HG03280 (cell line): ENCODE data around the gene TMEM74B.

Source experiments
- ATAC-seq: cut with Tn5 transposase; IDR thresholded peaks from one replicate; pipeline ENCODE4 v1.9.1; 2021; ENCODE audit warnings: mild to moderate bottlenecking, moderate library complexity; ENCODE audit not compliant: unreplicated experiment

The TMEM74B gene

DNA sequence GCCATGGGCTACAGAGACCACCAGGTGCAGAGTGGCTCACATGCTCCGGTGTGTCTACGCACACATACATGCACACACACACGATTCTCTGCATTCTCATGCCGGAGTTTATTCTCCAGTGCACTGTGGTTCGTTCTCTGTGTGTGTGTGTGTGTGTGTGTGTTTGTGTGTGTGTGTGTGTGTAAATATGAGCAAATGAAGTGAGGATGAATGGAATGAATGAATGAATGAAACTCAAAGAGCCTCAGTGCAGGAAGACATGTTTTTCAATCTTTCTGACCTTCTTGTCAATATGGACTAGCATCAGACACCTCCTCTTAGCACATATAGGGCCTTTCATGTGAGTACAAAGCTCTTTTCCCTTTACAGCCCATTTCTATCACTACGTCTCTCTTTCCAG lies 1.6 kb downstream of the TMEM74B start:
- no peak for ATAC-seq

DNA sequence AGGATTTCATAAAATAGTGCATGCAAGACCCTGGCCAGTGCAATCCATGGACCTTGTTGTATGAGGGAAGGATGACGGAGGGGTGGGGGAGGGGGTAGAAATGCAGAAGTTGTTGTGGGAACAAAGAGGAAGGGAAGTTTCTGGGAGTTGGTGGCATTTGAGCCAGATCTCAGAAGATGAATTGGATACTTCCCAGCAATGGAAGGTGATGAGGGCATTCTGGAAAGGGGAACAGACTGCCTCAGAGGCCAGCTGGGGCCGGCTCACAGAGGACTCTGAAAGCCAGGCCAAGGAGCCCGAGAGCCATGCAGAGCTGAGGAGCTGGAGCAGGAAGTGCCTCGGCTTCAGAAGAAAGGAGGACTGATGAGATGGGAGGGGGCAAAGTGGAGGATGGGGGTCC lies 2.7 kb downstream of the TMEM74B start:
- ATAC-seq = no peak

DNA sequence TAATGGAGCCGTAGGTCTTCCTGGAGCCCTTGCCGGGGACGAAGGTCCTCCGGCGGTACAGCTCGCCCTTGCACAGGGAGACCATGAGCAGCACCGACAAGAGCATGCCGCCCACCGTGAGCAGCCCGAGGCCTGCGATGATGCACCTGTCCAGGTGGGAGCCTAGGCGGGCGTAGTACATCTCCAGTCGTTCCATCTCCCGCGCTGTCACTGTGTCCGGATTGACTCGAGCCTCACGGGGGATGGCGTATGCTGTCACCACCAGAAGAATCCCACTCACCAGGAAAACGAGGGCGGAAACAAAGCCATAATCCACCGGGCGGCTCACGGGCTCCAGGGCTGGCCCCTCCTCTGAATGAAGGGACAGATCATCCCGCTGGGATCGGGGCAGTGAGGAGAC lies 3.8 kb downstream of the TMEM74B start:
- ATAC-seq = no peak

DNA sequence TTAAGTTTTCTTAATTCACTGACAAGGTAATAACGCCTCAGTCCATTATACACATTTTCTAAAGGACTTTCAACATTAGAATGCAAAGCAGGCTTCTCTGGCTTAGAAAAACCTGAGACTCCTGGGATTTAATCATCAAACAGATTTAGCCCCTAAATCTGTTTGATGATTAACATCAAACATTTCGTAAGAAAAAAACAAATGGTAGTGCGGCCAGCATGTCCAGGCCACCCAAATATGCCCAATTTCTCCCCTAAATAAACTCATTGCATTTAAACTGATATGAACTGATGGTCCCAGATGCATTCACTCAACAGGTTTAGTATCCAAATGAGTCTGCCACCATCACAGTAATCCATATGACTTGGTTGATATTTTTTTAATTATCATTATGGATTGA lies 6.2 kb downstream of the TMEM74B start:
- ATAC-seq = no peak

DNA sequence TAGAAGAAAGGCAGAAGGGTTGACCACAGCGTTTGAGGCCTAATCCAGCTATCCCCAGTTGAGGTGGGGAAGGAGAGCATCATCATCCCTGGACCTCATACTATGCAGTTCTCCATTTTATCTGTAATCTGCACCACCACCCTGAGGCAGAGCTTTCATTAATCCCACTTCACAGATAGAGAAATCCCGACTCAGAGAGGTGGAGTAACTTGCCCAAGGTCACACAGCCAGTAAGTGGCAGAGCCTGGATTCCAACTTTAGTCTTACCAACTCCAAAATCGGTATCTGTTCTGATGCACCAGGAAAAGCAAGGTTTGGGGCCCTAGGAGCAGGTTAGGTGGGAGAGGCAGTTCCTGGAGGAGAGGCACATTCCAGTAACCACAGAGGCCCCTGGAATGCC lies 6.7 kb downstream of the TMEM74B start:
- ATAC-seq = no peak

DNA sequence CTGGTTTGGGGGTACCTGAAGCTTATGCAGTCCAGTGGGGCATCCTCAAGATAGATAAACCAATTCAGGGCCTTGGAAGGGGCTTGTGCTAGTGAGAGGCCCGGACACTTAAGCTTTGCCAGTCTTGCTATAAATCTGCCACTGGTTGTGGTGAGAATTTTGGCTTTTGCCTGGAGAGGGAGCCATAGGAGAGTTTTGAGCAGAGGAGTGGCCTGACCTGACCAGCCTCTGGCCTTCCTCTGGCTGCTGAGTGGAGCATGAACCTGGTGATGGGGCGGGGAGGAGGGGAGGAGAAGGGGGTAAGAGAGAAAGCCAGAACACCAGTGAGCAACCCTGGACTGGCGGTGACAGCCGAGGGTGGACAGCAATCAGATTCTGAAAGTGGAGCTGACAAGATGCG lies 7.1 kb downstream of the TMEM74B start:
- ATAC-seq = no peak

DNA sequence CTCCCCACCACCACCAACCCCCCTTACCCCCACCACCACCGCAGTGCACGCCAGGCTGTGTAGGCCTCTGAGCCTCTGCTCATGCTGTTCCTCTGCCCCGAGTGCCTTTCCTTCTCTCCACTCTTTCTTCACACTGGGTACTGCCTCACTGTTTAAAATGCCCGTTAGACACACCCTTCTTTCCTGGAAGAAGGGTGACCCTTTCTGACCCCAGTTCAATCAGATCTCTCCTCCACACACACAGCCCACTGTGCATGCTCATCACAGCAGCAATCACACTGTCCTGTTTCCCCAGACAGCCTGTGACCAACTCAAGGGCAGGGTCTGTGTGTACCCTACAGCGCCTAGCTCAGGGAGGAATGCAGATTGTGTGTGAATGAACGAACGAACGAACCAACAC lies 10.0 kb downstream of the TMEM74B start:
- no peak for ATAC-seq

DNA sequence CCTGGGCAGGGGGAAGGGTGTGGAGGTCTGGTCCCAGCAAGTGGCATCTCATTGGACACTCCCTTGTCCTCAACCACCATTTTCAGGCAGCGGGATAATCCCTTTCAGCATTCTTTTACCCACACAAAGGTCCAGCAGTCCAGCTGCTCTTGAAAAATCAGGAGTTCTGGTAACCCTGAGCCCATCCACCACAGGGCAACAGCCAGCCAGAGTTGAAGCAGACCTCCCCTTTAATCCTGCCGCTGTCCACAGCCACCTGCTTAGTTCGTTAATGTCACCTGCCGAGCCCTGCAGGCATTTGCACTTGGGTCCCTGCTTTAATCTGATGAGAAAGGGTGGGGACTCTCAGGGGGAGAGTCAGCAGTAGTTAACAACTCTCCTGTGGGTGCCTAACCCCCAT lies 11.1 kb downstream of the TMEM74B start:
- no peak for ATAC-seq

DNA sequence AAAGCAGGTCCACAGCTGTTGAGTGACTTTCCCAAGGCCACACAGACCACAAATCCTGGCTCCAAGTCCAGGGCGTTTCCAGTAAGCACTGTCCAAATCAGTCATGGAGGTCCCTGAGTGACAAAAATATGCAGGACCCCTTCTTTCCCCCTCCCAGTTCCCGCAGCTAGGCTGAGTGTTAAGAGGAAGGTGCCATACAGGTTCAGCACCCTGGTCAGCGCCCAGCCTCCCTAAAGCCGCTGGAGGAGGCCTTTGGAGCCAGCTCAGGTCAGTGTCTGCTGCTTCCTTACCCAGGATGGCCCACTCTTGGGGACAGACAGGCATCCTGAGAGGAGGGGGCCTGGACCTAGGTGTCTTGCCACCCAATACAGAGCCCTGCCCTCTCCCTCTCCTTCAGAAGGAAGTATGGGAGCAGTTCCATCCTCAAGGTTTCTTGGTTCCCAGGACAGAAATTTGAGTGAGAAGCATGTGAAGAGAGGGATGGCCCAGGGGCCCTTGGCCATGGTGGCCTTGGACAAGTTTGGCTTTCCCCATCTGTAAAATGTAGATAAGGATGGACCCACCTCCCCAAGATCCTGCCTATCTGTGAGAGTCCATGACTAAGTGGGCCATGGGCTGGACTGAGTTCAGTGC lies 13.2 kb downstream of the TMEM74B start:
- ATAC-seq = no peak

DNA sequence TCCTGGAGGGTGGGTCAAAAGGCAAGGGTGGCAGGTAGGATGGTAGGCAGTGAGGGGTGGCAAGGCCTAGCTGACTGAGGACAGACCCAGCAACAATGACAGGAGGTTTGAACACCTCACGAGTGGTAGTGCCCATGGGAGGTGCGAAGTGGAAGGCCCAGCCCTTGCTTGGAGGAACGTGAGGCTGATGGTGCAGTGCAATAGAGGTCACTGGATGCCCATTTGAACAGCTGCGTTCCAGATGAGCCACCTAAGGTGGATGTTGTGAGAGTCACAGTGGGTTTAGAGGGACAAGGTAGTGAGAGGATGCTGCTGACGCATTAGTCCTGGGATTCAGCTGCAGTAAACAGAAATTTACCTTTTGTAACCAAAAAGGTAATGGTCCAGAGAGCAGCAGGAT lies 15.6 kb downstream of the TMEM74B start:
- ATAC-seq = no peak

DNA sequence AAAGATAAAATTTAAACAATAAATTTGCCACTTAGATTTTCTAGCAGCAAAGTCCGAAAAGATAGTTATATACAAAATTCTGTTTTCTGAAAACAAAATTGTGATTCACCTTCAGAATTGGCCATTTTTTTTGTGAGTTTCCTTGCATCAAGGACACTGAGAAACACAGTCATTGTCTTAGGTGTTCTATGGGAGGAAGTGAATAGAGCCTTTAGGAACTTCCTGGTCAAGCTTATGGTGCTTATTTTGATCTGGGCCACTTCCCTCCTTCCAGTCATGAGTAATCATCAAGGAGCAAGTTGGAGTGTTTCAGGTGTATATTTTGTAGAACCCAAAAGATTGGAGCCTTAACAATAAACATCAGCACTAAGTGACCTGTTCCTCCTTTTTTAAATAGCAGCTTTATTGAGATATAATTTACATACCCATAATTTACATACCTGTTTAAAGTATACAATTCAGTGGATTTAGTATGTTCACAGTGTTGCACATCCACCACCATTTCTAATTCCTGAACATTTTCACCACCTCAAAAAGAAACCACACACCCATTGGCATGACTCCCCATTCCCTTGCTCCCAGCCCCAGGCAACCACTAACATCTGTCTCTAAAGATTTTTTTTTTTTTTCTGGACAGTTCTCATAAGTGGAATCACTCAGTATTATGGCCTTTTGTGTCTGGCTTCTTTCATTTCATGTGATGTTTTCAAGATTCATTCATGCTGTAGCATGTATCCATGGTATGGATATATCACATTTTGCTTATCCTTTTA lies 17.6 kb downstream of the TMEM74B start:
- ATAC-seq = no peak

DNA sequence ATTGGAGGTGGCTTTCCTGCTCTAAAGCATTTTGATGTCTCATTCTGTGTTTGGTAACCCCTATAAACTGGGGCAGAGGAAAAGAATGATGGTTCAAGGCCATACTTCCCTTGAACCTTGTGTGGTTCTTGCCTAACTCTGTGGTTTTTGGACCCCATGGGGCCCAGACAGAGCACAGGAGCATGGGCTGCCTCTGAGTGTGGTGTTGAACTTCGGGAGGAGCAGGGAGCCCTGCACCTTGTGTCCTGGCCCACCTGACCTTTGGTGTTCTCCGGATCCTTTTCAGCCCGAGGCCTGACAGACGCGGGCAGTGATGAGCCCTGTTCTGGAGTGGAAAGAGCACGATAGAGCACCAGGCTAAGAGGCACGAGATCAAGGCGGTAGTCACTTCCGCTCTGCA lies 18.8 kb downstream of the TMEM74B start:
- no peak for ATAC-seq

DNA sequence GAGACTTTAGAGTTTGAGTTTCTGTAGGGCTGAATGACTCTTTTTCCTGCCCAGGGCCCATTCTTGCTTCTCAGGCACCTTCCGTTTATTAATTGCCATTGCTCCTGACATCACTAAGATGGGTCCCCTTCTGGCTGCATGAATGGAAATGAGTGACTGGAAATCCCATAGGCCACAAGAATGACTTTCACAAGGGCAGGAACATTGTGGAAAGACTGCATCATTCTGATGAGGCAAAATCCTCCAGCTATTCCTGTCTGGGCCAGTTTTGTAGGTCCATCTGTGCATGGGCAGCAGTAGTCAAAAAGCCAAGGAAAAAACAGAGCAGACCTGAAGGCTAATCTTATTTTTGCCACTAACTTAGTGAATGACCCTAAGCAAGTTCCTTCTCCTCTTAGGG lies 19.3 kb downstream of the TMEM74B start:
- no peak for ATAC-seq

DNA sequence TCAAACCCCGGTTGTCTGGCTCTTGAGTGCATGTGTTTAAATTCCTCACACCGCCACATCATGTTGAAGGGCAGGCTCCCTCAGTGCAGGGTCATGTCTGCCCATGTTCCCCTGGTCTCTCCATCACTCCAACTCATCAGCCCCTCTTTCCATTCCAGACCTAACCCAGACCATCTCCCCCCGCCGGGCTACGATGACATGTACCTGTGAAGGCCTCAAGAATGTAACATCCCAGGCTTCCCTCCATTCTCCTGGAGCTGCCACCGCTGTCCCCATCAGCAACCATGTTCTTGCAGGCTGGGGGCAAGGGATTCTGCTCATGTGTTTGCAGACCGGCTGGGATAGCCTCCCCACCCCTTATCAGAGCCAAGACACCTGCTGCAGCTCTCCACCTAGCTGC lies 19.9 kb downstream of the TMEM74B start:
- no peak for ATAC-seq

DNA sequence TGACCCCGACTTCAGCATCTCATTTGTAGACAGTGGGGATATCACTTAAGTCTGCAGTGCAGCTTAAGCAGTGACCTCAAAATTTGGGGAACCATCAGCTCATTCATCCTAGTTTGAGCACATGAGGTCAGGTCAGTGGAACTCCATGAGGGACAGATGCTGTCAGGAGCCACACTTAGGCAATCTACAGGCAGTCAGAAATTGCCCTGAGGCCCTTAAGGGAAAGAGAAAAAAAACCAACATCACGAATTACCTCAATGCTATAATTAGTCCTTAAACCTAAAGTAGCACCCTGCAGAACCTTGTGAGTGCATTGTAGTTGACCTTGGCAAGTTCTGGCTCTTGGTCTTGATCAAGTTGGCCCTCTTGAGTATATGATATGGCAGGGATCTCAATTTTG lies 21.1 kb downstream of the TMEM74B start:
- ATAC-seq = no peak

DNA sequence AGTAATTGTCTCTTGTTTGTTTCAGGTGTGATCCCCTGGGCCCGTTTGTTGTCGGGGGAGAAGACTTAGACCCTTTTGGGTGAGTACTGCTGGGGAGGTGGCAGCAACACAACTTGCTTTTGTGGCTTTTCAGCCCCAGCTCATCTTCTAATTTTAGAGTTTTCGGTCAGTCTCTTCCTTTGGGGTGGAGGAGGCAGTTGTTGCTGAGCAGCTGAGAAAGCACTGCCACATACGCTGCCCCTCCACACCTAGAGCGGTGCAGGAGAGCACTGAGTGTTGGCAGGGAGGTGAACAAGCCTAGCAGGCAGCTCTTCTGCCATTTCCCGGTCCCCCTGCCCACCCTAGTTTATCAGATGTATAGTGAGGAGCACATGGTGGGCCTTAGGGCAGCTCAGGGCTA lies 21.7 kb downstream of the TMEM74B start:
- ATAC-seq = no peak

DNA sequence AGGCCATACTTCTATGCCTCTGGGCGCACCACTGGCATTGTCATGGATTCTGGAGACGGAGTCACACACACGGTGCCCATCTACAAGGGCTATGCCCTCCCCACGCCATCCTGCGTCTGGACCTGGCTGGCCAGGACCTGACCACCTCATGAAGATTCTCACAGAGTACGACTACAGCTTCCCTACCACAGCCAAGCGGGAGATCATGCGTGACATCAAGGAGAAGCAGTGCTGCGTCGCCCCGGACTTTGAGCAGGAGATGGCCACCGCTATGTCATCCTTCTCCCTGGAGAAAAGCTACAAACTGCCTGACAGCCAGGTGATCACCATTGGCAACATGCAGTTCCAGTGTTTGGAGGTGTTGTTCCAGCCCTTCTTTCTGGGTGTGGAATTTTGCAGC lies 23.8 kb downstream of the TMEM74B start:
- no peak for ATAC-seq

DNA sequence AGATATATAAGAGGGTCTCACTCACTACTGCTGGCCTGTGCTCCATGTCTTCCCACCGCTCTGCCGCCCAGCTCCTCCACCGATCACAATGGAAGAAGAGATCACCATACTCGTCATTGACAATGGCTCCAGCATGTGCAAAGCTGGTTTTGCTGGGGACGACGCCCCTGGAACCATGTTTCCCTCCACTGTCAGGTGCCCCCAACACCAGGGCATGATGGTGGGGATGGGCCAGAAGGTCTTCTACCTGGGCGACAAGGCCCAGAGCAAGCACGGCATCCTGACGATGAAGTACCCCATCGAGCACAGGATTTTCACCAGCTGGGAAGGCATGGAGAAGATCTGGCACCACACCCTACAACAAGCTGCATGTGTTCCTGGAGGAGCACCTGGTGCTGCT lies 24.3 kb downstream of the TMEM74B start:
- ATAC-seq = no peak

DNA sequence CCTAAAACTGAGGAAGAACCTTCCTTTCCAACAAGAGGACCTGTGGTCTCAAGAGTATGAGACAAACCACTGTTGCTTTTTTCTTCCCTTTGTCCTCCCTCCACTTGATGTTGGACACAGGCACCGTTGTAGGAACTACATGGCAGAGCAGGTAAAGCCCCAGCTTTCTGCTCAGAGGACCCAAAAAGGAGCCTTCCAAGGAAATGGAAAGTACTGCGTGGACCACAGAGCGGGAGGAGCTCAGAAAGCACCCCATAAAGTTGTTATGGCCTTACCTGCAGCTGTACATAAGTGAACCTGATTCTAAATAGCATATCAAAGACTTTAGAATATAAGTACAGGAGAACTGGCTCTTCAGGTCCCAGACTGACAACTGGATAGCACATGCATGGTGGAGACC lies 29.4 kb downstream of the TMEM74B start:
- no peak for ATAC-seq

DNA sequence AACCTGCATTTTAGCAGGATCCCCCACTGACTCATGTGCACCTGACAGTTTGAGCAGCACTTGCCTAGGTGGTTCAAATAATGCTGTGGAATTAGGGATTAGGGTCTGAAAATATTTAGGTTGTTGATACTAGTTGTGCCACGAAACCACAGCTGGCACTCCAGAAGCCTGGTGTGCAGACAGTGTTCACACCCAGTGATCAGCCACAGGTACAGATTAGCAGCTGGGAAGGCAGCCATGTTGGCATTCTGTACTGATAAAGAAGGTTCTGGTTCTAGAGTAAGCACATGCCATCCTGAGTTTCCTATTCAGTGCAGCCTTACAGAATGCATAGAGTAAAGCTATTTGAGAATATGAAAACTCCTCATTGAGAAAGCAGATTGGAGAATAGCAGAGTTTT lies 30.1 kb downstream of the TMEM74B start:
- no peak for ATAC-seq

DNA sequence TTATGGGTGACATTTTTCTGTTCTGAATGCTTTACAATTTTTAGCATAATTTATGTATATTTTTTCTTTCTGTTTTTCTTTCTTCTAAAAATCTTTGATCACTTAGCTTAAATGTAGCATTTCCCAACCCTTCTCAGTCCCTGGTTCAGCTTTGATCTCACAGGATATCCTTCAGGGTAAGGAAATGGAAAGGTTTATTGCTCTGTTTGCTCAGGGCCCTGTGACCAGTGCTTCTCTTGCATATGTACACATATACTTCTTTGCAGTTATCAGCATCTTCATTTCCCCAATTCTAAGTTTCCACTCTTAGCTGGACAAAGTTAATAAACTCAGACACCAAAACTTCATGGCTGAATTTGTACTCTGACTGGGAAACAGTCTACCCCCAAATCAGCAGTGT lies 30.6 kb downstream of the TMEM74B start:
- no peak for ATAC-seq

DNA sequence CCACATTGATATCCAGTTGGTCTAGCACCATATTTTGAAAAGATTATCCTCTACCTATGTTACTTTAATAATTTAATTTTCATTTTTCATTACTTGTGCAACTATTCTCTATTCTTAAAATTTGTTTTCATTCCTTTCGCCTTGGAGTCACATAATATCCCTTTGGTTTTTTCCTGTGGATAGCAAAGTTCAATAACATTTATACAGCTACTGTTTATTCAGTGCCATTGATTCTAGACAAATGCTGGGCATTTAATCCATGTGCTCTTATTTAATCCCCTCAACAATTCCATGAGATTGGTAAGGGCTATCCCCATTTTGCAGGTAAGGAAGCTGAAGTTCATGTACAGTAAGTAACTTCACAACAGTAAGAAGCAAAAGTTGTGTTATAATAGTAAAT lies 33.8 kb downstream of the TMEM74B start:
- no peak for ATAC-seq

DNA sequence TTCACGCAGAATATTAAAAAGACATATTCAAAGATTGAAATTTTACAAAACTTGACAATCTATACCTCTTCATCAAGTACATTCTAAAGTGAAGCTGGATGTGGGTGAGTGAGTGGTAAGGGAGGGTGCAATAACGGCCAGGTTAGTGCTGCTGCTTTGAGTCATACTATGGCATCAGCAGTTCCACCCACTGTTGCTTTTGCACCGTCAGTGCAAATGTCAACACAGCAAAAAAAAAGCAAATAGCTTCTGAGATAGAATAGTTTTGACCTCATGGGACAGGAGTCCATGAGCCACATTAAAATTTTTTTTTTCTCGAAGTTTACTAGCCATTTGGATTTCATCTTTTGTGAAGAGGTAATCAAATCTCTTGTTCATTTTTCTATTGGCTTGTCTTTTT lies 34.6 kb downstream of the TMEM74B start:
- no peak for ATAC-seq
